GM12878 (cell line): ENCODE data around the gene PTPDC1. TPM values are rescaled to one million over a fixed set of nuclear protein-coding genes. Genes with fewer than 3 reads are reported as not detected.

Source experiments
- ATAC-seq: fragments of 200-7000 bp; cut with Tn5 transposase; 3 replicates; pipeline ENCODE4 v1.9.1; 2020; ENCODE audit warnings: mild to moderate bottlenecking, moderate library complexity
- BruUV-seq: library from RNA; stranded (reverse); fragments of 400-500 nt; replicated peaks from 2 replicates; lab custom pipeline; 2021; lab: Mats Ljungman, UMichigan
- CTCF ChIA-PET: fragments of 300-600 bp; sonication (Branson Sonifier 250); formaldehyde crosslinking; extraction: SDS; loops from one replicate; lab custom pipeline; 2021; ENCODE audit warnings: inconsistent platforms; lab: Yijun Ruan, JAX
- POLR2A ChIA-PET: fragments of 350-600 bp; formaldehyde crosslinking; extraction: SDS; loops from one replicate; lab custom pipeline; 2021; ENCODE audit warnings: inconsistent platforms; lab: Charles Lee
- RAD21 ChIA-PET: fragments of 300-600 bp; sonication (Branson Sonifier 250); formaldehyde crosslinking; loops from one replicate; lab custom pipeline; 2023; ENCODE audit warnings: antibody characterized with exemption; ENCODE audit not compliant: unreplicated experiment; lab: Charles Lee
- SMC1A ChIA-PET: fragments of 300-600 bp; sonication (Branson Sonifier 250); formaldehyde crosslinking; loops from one replicate; lab custom pipeline; 2023; ENCODE audit not compliant: unreplicated experiment, uncharacterized antibody; lab: Charles Lee
- DNase-seq: peaks from one replicate; pipeline ENCODE4 v3.0.0-alpha.2; 2011; ENCODE audit warnings: low read depth, low spot score
- FAIRE-seq: peaks from 3 replicates; lab custom pipeline; 2011; peaks lifted over from hg19 to GRCh38; lab: Jason Lieb, UNC
- H2AFZ ChIP-seq: 2 replicates; pipeline ENCODE4 v1.6.0; 2011; ENCODE audit warnings: low read depth, low read length, control low read depth; ENCODE audit not compliant: control insufficient read depth
- H3K27ac ChIP-seq: 2 replicates; pipeline ENCODE4 v1.5.1; 2011; ENCODE audit warnings: control low read depth; ENCODE audit not compliant: control insufficient read depth, insufficient read depth
- H3K27me3 ChIP-seq, 2 experiments: replicated peaks in 1 of 2; 2 replicates each; pipeline versions ENCODE4 v1.6.0 to v1.6.1; 2011; ENCODE audit warnings: low read length in 1 of 2; ENCODE audit not compliant: control insufficient read depth in 2 of 2, insufficient read depth in 2 of 2
- H3K36me3 ChIP-seq, 2 experiments: 2 replicates each; pipeline ENCODE4 v1.5.1; 2011; ENCODE audit warnings: low read length in 1 of 2; ENCODE audit not compliant: control insufficient read depth in 2 of 2, insufficient read depth in 2 of 2
- H3K4me1 ChIP-seq: 2 replicates; pipeline ENCODE4 v1.6.1; 2011; ENCODE audit warnings: mild to moderate bottlenecking, low read length, moderate library complexity, mixed read lengths; ENCODE audit not compliant: control insufficient read depth, insufficient read depth
- H3K4me2 ChIP-seq: 2 replicates; pipeline ENCODE4 v1.6.0; 2011; ENCODE audit warnings: control low read depth; ENCODE audit not compliant: control insufficient read depth, insufficient read depth
- H3K4me3 ChIP-seq: fragments of 200-600 bp; sonication (generic); 2 replicates; pipeline ENCODE4 v1.5.1; 2016
- H3K79me2 ChIP-seq: 2 replicates; pipeline ENCODE4 v1.6.0; 2011; ENCODE audit warnings: low read length; ENCODE audit not compliant: control insufficient read depth, insufficient read depth
- H3K9ac ChIP-seq: 2 replicates; pipeline ENCODE4 v1.8.0; 2011; ENCODE audit warnings: low read length, control low read depth, mixed read lengths; ENCODE audit not compliant: control insufficient read depth, insufficient read depth
- H3K9me3 ChIP-seq: replicated peaks from 3 replicates; pipeline ENCODE4 v1.5.1; 2011; ENCODE audit warnings: mild to moderate bottlenecking, low read length; ENCODE audit not compliant: control insufficient read depth, insufficient read depth
- H4K20me1 ChIP-seq: 2 replicates; pipeline ENCODE4 v1.6.0; 2011; ENCODE audit not compliant: control insufficient read depth, insufficient read depth
- BCL11A ChIP-seq: IDR thresholded peaks from 2 replicates; pipeline ENCODE4 v1.6.1; 2011; ENCODE audit warnings: low read depth, low read length
- CBX3 ChIP-seq: fragments of 200-600 bp; sonication (generic); IDR thresholded peaks from 2 replicates; pipeline ENCODE4 v1.6.1; 2016; ENCODE audit warnings: low read depth, borderline replicate concordance
- IKZF1 ChIP-seq: fragments of 450-650 bp; conservative IDR thresholded peaks from 2 replicates; pipeline ENCODE4 v1.6.1; 2017; ENCODE audit warnings: antibody characterized with exemption, mild to moderate bottlenecking
- JUNB ChIP-seq: IDR thresholded peaks from 2 replicates; pipeline ENCODE4 v1.6.1; 2016; ENCODE audit warnings: antibody characterized with exemption, mild to moderate bottlenecking
- KDM1A ChIP-seq: fragments of 200-600 bp; sonication (generic); IDR thresholded peaks from 2 replicates; pipeline ENCODE4 v1.6.1; 2016; ENCODE audit warnings: borderline replicate concordance
- MYB ChIP-seq: fragments of 150-350 bp; IDR thresholded peaks from 2 replicates; pipeline ENCODE4 v1.6.1; 2014; ENCODE audit warnings: mild to moderate bottlenecking, low read depth, low read length, borderline replicate concordance
- PML ChIP-seq: IDR thresholded peaks from 2 replicates; pipeline ENCODE4 v1.6.1; 2012; ENCODE audit warnings: low read length, inconsistent platforms
- RAD51 ChIP-seq: fragments of 450-650 bp; IDR thresholded peaks from 2 replicates; pipeline ENCODE4 v1.6.1; 2016; ENCODE audit warnings: moderate library complexity, mild to moderate bottlenecking, inconsistent platforms
- RCOR1 ChIP-seq: conservative IDR thresholded peaks from 2 replicates; pipeline ENCODE4 v1.6.1; 2012; ENCODE audit warnings: low read depth, low read length, improper control_type of control experiment
- ZNF207 ChIP-seq: fragments of 450-650 bp; IDR thresholded peaks from 2 replicates; pipeline ENCODE4 v1.6.1; 2014; ENCODE audit warnings: antibody characterized with exemption, mild to moderate bottlenecking, borderline replicate concordance
- WGBS: methylation state at CpG from one replicate; pipeline ENCODE4 v1.1.6; 2016; ENCODE audit warnings: low lambda C conversion rate; ENCODE audit not compliant: insufficient replicate concordance, insufficient coverage; ENCODE audit errors: missing lambda C conversion rate; 5-methylcytosine and 5-hydroxymethylcytosine counted together
- in situ Hi-C: fragments of 300-500 bp; cut with MboI; formaldehyde crosslinking; loops from 9 replicates; pipeline ENCODE4 v1.14.3; 2018; ENCODE audit warnings: mixed read lengths
- intact Hi-C: fragments of 100-400 bp; cut with micrococcal nuclease; formaldehyde crosslinking; loops from one replicate; pipeline ENCODE4 v1.14.2; 2022; ENCODE audit not compliant: unreplicated experiment
- polyA plus RNA-seq, 11 experiments: library from polyadenylated mRNA; depleted of rRNA in 4 of 11; unstranded in 6 of 11; stranded (reverse) in 5 of 11; fragments of >200 nt; fragmentation: Nextera tagmentation in 4 of 11; fragmentation: Illumina TruSeq in 1 of 11; extraction: Ambion mirVana in 4 of 11; extraction: Trizol in 1 of 11; gene quantifications; 1 replicate in 1 of 11; 2 replicates in 10 of 11; pipeline versions ENCODE4 v1.2.1 to v1.2.3, GENCODE V29; 2011 to 2016; ENCODE audit warnings: inconsistent platforms in 2 of 11, missing spikeins in 2 of 11, low read depth in 1 of 11
- total RNA-seq, 4 experiments: library from RNA; depleted of rRNA in 3 of 4; stranded (reverse); fragments of >200 nt in 3 of 4; fragmentation: Illumina TruSeq in 1 of 4; extraction: Trizol in 1 of 4; gene quantifications; 2 replicates each; pipeline versions ENCODE4 v1.2.1 to v1.2.3, GENCODE V29; 2013 to 2021
- TF ChIP-seq, protein P1 (sequence below): fragments of 450-650 bp; IDR thresholded peaks from 2 replicates; pipeline ENCODE4 v1.6.1; 2017; ENCODE audit warnings: mild to moderate bottlenecking
- TF ChIP-seq, protein P2 (sequence below): fragments of 450-650 bp; IDR thresholded peaks from 2 replicates; pipeline ENCODE4 v1.6.1; 2017; ENCODE audit warnings: mild to moderate bottlenecking, moderate library complexity
- TF ChIP-seq, protein P3 (sequence below): fragments of 450-650 bp; conservative IDR thresholded peaks from 2 replicates; pipeline ENCODE4 v1.6.1; 2017; ENCODE audit warnings: mild to moderate bottlenecking, moderate library complexity

PTPDC1 gene
- total and polyA plus RNA-seq, 10 of the 15 experiments (the other 5 are each of a cell fraction or from before 2014, with no cell fraction given) = 1.2 to 4.5 (median 2.9) TPM

DNA sequence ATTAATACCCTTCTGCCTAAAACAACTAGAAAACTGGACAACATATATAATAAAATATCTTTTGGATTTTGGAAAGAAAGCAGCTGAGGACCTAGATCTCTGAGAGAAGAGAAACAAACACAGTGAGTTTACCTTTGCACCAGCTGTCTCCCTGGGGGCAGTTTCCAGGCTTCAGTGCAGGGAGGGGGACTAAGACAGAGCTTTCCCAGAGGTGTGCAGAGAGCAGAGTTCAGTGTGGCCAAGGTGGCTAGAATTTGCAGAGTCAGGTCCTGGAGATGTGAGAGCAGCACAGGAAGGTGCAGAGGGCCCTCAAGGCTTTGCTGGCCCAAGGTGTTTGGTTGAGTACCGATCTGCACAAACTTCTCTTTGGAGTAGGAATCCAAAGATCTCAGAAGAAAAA lies 26.3 kb upstream of the PTPDC1 start (continued):
- TF ChIP-seq, protein P1, sequence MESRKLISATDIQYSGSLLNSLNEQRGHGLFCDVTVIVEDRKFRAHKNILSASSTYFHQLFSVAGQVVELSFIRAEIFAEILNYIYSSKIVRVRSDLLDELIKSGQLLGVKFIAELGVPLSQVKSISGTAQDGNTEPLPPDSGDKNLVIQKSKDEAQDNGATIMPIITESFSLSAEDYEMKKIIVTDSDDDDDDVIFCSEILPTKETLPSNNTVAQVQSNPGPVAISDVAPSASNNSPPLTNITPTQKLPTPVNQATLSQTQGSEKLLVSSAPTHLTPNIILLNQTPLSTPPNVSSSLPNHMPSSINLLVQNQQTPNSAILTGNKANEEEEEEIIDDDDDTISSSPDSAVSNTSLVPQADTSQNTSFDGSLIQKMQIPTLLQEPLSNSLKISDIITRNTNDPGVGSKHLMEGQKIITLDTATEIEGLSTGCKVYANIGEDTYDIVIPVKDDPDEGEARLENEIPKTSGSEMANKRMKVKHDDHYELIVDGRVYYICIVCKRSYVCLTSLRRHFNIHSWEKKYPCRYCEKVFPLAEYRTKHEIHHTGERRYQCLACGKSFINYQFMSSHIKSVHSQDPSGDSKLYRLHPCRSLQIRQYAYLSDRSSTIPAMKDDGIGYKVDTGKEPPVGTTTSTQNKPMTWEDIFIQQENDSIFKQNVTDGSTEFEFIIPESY = no peak
- TF ChIP-seq CBX3 = no peak
- TF ChIP-seq RAD51 = no peak
- no peak for TF ChIP-seq JUNB

DNA sequence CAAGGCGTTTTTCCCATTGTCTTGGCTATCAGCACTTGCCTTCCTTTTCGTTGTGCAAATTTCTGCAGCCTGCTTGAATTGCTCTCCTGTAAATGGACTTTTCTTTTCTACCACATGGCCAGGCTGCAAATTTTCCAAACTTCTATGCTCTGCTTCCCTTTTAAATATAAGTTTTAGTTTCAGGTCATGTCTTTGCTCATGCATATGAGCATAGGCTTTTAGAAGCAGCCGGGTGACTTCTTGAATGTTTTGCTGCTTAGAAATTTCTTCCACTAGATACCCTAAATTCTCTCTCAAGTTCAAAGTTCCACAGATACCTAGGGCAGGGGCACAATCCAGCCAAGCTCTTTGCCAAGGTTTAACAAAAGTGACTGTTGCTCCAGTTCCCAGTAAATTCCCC lies 22.4 kb upstream of the PTPDC1 start:
- WGBS = 95% methylated on average over 3 of the region's 3 CpGs
- ATAC-seq (no peak), DNase-seq (no peak), FAIRE-seq (no peak)
- Histone ChIP-seq H3K9ac (no peak overlapping the region), H3K4me2 (no peak overlapping the region), H3K4me1 (no peaks in the 10 kb centered on the region), H3K36me3 (no peaks in the 10 kb centered on the region), H3K4me3 (no peak overlapping the region), H3K27ac (no peak overlapping the region), H4K20me1 (no peaks in the 10 kb centered on the region), H3K27me3 (no peaks in the 10 kb centered on the region), H3K9me3 (peaks cover 2% of the 10 kb centered on the region; the same call in 2 of the 3 replicates), H3K79me2 (no peaks in the 10 kb centered on the region), H2AFZ (no peak overlapping the region)
- ChIA-PET CTCF (interaction anchor here (1.1 to 9.0 kb wide), 3 partner anchors 48 to 151 kb away, joined by 3 to 253 read pairs (median 3); no protein-coding TSS in a partner anchor), RAD21 (no interaction called here), POLR2A (no interaction called here), SMC1A (no interaction called here)
- intact Hi-C loops = no loop called here
- in situ Hi-C loops = no loop called here
- BruUV-seq = no TSS peak
- no peak for TF ChIP-seq ZNF207
- no peak for TF ChIP-seq KDM1A
- TF ChIP-seq IKZF1 = no peak
- TF ChIP-seq RCOR1 = no peak
- TF ChIP-seq MYB = no peak
- TF ChIP-seq, protein P2, sequence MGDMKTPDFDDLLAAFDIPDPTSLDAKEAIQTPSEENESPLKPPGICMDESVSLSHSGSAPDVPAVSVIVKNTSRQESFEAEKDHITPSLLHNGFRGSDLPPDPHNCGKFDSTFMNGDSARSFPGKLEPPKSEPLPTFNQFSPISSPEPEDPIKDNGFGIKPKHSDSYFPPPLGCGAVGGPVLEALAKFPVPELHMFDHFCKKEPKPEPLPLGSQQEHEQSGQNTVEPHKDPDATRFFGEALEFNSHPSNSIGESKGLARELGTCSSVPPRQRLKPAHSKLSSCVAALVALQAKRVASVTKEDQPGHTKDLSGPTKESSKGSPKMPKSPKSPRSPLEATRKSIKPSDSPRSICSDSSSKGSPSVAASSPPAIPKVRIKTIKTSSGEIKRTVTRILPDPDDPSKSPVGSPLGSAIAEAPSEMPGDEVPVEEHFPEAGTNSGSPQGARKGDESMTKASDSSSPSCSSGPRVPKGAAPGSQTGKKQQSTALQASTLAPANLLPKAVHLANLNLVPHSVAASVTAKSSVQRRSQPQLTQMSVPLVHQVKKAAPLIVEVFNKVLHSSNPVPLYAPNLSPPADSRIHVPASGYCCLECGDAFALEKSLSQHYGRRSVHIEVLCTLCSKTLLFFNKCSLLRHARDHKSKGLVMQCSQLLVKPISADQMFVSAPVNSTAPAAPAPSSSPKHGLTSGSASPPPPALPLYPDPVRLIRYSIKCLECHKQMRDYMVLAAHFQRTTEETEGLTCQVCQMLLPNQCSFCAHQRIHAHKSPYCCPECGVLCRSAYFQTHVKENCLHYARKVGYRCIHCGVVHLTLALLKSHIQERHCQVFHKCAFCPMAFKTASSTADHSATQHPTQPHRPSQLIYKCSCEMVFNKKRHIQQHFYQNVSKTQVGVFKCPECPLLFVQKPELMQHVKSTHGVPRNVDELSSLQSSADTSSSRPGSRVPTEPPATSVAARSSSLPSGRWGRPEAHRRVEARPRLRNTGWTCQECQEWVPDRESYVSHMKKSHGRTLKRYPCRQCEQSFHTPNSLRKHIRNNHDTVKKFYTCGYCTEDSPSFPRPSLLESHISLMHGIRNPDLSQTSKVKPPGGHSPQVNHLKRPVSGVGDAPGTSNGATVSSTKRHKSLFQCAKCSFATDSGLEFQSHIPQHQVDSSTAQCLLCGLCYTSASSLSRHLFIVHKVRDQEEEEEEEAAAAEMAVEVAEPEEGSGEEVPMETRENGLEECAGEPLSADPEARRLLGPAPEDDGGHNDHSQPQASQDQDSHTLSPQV = no peak
- TF ChIP-seq PML = no peak
- no peak for TF ChIP-seq BCL11A
- TF ChIP-seq, protein P3, sequence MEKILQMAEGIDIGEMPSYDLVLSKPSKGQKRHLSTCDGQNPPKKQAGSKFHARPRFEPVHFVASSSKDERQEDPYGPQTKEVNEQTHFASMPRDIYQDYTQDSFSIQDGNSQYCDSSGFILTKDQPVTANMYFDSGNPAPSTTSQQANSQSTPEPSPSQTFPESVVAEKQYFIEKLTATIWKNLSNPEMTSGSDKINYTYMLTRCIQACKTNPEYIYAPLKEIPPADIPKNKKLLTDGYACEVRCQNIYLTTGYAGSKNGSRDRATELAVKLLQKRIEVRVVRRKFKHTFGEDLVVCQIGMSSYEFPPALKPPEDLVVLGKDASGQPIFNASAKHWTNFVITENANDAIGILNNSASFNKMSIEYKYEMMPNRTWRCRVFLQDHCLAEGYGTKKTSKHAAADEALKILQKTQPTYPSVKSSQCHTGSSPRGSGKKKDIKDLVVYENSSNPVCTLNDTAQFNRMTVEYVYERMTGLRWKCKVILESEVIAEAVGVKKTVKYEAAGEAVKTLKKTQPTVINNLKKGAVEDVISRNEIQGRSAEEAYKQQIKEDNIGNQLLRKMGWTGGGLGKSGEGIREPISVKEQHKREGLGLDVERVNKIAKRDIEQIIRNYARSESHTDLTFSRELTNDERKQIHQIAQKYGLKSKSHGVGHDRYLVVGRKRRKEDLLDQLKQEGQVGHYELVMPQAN = no peak
